IgD-negative memory B cell (primary cell): ENCODE results near the gene CRYM. TPM values are rescaled to one million over a fixed set of nuclear protein-coding genes. Genes with fewer than 3 reads are reported as not detected.

Experiments
- H3K27ac Mint-ChIP-seq, 3 donors: one replicate each; pipeline ENCODE4 v1.8.0; 2020 to 2022; ENCODE audit warnings: mild to moderate bottlenecking in 3 of 3, mixed read lengths in 3 of 3, moderate library complexity in 1 of 3
- H3K27me3 Mint-ChIP-seq: one replicate; pipeline ENCODE4 v1.8.0; 2021; ENCODE audit warnings: mixed read lengths
- H3K36me3 Mint-ChIP-seq: one replicate; pipeline ENCODE4 v1.8.0; 2020; ENCODE audit warnings: mild to moderate bottlenecking, mixed read lengths
- H3K4me1 Mint-ChIP-seq, 3 donors: one replicate each; pipeline ENCODE4 v1.8.0; 2020 to 2022; ENCODE audit warnings: mixed read lengths in 3 of 3, mild to moderate bottlenecking in 1 of 3
- H3K4me3 Mint-ChIP-seq, 4 donors: one replicate each; pipeline ENCODE4 v1.8.0; 2020 to 2022; ENCODE audit warnings: mild to moderate bottlenecking in 4 of 4, mixed read lengths in 4 of 4, moderate library complexity in 3 of 4
- H3K9me3 Mint-ChIP-seq, 3 donors: one replicate each; pipeline ENCODE4 v1.8.0; 2020 to 2021; ENCODE audit warnings: mixed read lengths in 3 of 3, mild to moderate bottlenecking in 1 of 3
- polyA plus RNA-seq: library from polyadenylated mRNA; unstranded; fragments of 300-500 nt; fragmentation: Illumina TruSeq; gene quantifications from one replicate; pipeline ENCODE4 v1.2.3, GENCODE V29; 2021

Gene CRYM
- polyA plus RNA-seq, 1 donor from 2014 or later, result not detected

- no peaks in the 10 kb centered on the region for H3K4me1 Mint-ChIP-seq
- no peaks in the 10 kb centered on the region for H3K9me3 Mint-ChIP-seq
- no peak overlapping the region for H3K27ac Mint-ChIP-seq
- no peak overlapping the region for H3K4me3 Mint-ChIP-seq
- no peaks in the 10 kb centered on the region for H3K36me3 Mint-ChIP-seq
- H3K27me3 Mint-ChIP-seq, result peaks cover 2% of the 10 kb centered on the region
Observed at GRCh38 chr16:21244518-21245215, 33.4 kb downstream of the CRYM start.

- Mint-ChIP-seq H3K27me3 (peaks cover 2% of the 10 kb centered on the region), H3K4me1 (no peaks in the 10 kb centered on the region), H3K27ac (no peak overlapping the region), H3K4me3 (no peak overlapping the region), H3K36me3 (no peaks in the 10 kb centered on the region), H3K9me3 (no peaks in the 10 kb centered on the region)
Observed at GRCh38 chr16:21242756-21243155, 35.3 kb downstream of the CRYM start.

GRCh38 chr16:21239646-21240045 is 38.4 kb downstream of the CRYM start:
- peaks cover 0 to 2% (median 1%) of the 10 kb centered on the region in 3 donors for H3K9me3 Mint-ChIP-seq
- H3K4me3 Mint-ChIP-seq, result no peak overlapping the region
- H3K36me3 Mint-ChIP-seq, result no peaks in the 10 kb centered on the region
- H3K4me1 Mint-ChIP-seq, result no peaks in the 10 kb centered on the region
- no peak overlapping the region for H3K27ac Mint-ChIP-seq
- no peaks in the 10 kb centered on the region for H3K27me3 Mint-ChIP-seq

GRCh38 chr16:21236831-21237230 is 41.3 kb downstream of the CRYM start:
- Mint-ChIP-seq H3K27me3 (peaks cover 7% of the 10 kb centered on the region), H3K4me3 (no peak overlapping the region), H3K9me3 (peaks cover 0 to 2% (median 1%) of the 10 kb centered on the region in 3 donors), H3K27ac (no peak overlapping the region), H3K4me1 (no peaks in the 10 kb centered on the region), H3K36me3 (no peaks in the 10 kb centered on the region)

GRCh38 chr16:21235199-21235585 is 42.9 kb downstream of the CRYM start:
- Mint-ChIP-seq H3K27me3 (peaks cover 14% of the 10 kb centered on the region), H3K27ac (no peak overlapping the region), H3K36me3 (no peaks in the 10 kb centered on the region), H3K4me1 (no peaks in the 10 kb centered on the region), H3K4me3 (no peak overlapping the region), H3K9me3 (peaks cover 0 to 2% (median 1%) of the 10 kb centered on the region in 3 donors)

- H3K9me3 Mint-ChIP-seq, result peaks cover 0 to 2% (median 1%) of the 10 kb centered on the region in 3 donors
- peaks cover 19% of the 10 kb centered on the region for H3K27me3 Mint-ChIP-seq
- H3K4me3 Mint-ChIP-seq, result no peak within 1 kb of the TSS
- no peaks in the 10 kb centered on the region for H3K4me1 Mint-ChIP-seq
- H3K27ac Mint-ChIP-seq, result no peak within 1 kb of the TSS
- no peaks in the 10 kb centered on the region for H3K36me3 Mint-ChIP-seq
Observed at GRCh38 chr16:21233521-21234150, 44.5 kb downstream of the CRYM start, which contains the start of gene ANKS4B. Gene ANKS4B, plus strand, starts transcription at chr16:21233699. Its CDS starts 39 bp downstream, at chr16:21233738.

DNA sequence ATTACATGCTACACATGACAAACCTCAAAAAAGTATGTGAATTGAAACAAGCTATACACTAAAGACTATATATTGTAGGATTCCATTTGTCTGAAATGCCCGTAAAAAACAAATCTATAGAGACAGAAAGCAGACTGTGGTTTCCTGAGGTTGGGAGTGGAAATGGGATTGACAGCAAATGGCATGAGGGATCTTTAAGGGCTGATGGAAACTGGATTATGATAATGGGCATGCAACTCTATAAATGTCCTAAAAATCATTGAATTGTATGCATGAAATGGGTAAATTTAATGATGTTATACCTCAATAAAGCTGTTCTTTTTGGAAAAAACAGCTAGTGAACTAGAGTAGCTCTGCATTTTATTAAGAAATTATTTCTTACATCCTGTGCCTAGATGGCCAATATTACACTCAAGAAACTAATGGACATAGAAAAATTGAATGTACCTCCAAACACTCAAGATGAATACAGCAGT is 45.0 kb downstream of the CRYM start:
- H3K4me1 Mint-ChIP-seq, result no peaks in the 10 kb centered on the region
- no peak overlapping the region for H3K4me3 Mint-ChIP-seq
- no peak overlapping the region for H3K27ac Mint-ChIP-seq
- no peaks in the 10 kb centered on the region for H3K36me3 Mint-ChIP-seq
- H3K9me3 Mint-ChIP-seq, result peaks cover 0 to 2% (median 1%) of the 10 kb centered on the region in 3 donors
- H3K27me3 Mint-ChIP-seq, result peaks cover 19% of the 10 kb centered on the region

DNA sequence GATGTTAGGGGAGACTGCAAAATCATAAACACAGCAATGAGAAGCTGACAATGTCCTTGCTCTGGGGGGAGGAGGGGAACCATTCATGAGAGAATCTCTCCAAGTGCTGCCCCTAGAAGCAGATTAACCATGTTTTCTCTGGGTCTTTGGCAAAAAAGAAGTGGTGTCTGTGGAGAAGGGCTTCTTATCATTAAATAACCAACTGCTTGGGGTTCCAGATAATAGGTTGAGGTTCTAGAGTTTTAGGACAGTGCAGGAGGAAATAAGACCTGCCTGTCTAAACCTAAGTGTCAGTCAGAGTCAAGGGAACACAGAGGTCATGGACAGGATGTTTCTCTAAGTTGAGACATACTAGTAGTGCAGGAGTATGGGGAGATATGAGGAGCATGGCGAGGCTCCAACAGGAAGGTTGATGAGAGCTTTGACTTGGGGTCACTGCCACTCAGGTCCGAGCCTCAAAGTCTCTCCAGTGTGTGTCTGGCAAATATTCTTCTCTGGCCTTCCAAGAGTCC is 49.7 kb downstream of the CRYM start:
- Mint-ChIP-seq H3K27me3 (peaks cover 32% of the 10 kb centered on the region), H3K27ac (no peak overlapping the region)

DNA sequence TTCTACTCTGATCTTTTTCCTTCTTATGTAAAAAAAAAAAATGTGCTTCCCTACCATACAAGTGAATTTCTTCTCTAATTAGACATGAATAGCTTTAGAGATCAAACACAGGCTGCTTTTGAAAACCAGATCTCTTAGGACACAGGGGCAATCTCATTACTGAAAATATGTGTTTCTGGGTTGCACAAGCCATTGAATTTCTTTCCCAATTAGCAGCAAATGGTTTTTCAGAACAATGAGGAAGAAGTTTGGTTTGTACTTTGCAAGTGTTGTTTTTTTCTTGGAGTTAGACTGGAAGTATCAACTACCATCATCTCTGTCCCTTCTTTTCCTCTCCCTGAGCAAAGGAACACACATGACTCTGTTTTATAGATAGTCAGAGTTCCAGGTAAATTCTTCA is 50.2 kb downstream of the CRYM start:
- peaks cover 27% of the 10 kb centered on the region for H3K27me3 Mint-ChIP-seq
- H3K4me3 Mint-ChIP-seq, result no peak overlapping the region
- H3K4me1 Mint-ChIP-seq, result peaks cover 0 to 2% (median 0%) of the 10 kb centered on the region in 3 donors
- H3K9me3 Mint-ChIP-seq, result no peaks in the 10 kb centered on the region
- H3K36me3 Mint-ChIP-seq, result no peaks in the 10 kb centered on the region
- no peak overlapping the region for H3K27ac Mint-ChIP-seq

More for the DNA sequence above, 49.7 kb downstream of the CRYM start:
- Mint-ChIP-seq H3K4me3 (no peak overlapping the region), H3K36me3 (no peaks in the 10 kb centered on the region), H3K9me3 (no peaks in the 10 kb centered on the region), H3K4me1 (peaks cover 0 to 2% (median 0%) of the 10 kb centered on the region in 3 donors)

- Mint-ChIP-seq H3K27ac (no peak overlapping the region), H3K36me3 (no peaks in the 10 kb centered on the region), H3K9me3 (no peaks in the 10 kb centered on the region), H3K27me3 (peaks cover 29% of the 10 kb centered on the region), H3K4me3 (no peak overlapping the region), H3K4me1 (peaks cover 0 to 2% (median 0%) of the 10 kb centered on the region in 3 donors)
Observed at GRCh38 chr16:21226749-21227148, 51.3 kb downstream of the CRYM start.

- Mint-ChIP-seq H3K27me3 (peaks cover 26% of the 10 kb centered on the region), H3K9me3 (no peaks in the 10 kb centered on the region), H3K4me3 (no peak overlapping the region), H3K36me3 (no peaks in the 10 kb centered on the region), H3K27ac (no peak overlapping the region), H3K4me1 (peaks cover 0 to 2% (median 0%) of the 10 kb centered on the region in 3 donors)
Observed at GRCh38 chr16:21224800-21225199, 53.3 kb downstream of the CRYM start.

DNA sequence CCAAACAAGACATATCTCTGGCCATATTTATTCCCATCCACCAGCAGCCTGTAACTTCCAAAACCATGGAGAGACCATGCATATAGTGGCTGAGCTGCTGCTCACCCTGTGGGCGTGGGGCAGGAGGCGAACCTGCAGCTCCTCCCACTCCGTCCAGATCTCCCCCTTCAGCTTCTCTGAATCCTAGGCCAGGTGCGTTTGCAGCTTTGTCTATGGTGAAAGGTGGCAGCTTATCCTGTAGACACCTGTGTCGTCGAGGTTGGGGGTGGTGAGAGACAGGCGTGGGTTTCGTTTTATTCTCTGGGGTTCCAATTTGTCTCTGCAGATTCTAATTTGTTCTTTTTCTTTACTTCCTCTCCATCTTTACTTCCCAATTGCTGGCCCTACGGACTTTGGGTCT is 54.3 kb downstream of the CRYM start:
- Mint-ChIP-seq H3K27ac (no peak overlapping the region), H3K9me3 (no peaks in the 10 kb centered on the region), H3K4me3 (no peak overlapping the region), H3K36me3 (no peaks in the 10 kb centered on the region), H3K4me1 (peaks cover 0 to 2% (median 0%) of the 10 kb centered on the region in 3 donors), H3K27me3 (peaks cover 23% of the 10 kb centered on the region)

DNA sequence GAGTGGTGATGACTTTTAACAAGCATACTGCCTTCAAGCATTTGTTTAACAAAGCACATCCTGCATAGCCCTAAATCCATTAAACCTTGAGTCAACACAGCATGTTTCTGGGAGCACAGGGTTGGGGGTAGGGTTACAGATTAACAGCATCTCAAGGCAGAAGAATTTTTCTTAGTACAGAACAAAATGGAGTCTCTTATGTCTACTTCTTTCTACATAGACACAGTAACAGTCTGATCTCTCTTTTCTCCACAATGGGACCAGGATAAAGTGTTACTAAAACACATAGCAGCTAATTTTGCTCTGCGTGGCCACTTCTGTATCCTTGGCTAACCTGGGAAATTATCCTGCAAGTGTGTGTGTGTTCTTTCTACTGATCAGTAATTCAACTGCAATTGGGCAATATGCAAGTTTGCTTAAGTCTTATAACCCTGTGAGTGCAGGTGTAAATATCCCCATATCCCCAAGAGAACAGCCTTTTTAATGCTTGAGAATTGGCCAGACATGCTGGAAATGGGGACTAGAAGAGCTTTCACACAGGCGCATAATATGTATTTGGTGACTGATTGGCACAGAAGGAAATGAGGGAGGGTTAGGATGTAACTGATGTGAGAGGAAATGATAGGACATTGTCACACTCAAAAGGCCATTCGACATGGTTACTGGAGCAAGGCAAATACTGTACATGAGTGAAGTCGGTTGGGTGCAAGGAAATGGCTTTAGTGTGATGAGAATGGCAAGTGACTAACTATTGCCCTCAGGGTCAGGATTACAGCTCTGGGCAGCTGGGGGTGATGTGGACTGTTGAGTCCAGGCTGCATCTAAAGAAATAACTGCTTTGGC is 55.4 kb downstream of the CRYM start:
- H3K27me3 Mint-ChIP-seq, result peaks cover 21% of the 10 kb centered on the region
- H3K4me1 Mint-ChIP-seq, result peaks cover 0 to 2% (median 0%) of the 10 kb centered on the region in 3 donors
- H3K27ac Mint-ChIP-seq, result no peak overlapping the region
- H3K9me3 Mint-ChIP-seq, result no peaks in the 10 kb centered on the region
- H3K36me3 Mint-ChIP-seq, result no peaks in the 10 kb centered on the region
- H3K4me3 Mint-ChIP-seq, result no peak overlapping the region

GRCh38 chr16:21219551-21219950 is 58.5 kb downstream of the CRYM start:
- H3K27ac Mint-ChIP-seq, result no peak overlapping the region
- H3K4me1 Mint-ChIP-seq, result peaks cover 0 to 2% (median 0%) of the 10 kb centered on the region in 3 donors
- no peak overlapping the region for H3K4me3 Mint-ChIP-seq
- peaks cover 2% of the 10 kb centered on the region for H3K36me3 Mint-ChIP-seq
- H3K27me3 Mint-ChIP-seq, result peaks cover 20% of the 10 kb centered on the region
- peaks cover 0 to 2% (median 0%) of the 10 kb centered on the region in 3 donors for H3K9me3 Mint-ChIP-seq

- Mint-ChIP-seq H3K4me3 (no peak overlapping the region), H3K27ac (no peak overlapping the region), H3K36me3 (peaks cover 2% of the 10 kb centered on the region), H3K9me3 (peaks cover 0 to 2% (median 0%) of the 10 kb centered on the region in 3 donors), H3K27me3 (peaks cover 19% of the 10 kb centered on the region), H3K4me1 (peaks cover 0 to 2% (median 0%) of the 10 kb centered on the region in 3 donors)
Observed at GRCh38 chr16:21218153-21218552, 59.9 kb downstream of the CRYM start.
